ENCODE data around the gene TRIM66. TPM values are rescaled to one million over a fixed set of nuclear protein-coding genes. Genes with fewer than 3 reads are reported as not detected.

The TRIM66 gene
- total RNA-seq, 2 donors from 2014 or later: 12.5 to 27.7 TPM

- Mint-ChIP-seq H3K4me1 (ENCODE audit: low read depth in 2 of 2) (no peaks in the 10 kb centered on the region), H3K9me3 (no peaks in the 10 kb centered on the region), H3K27me3 (no peaks in the 10 kb centered on the region), H3K36me3 (no peaks in the 10 kb centered on the region), H3K4me3 (no peak overlapping the region), H3K27ac (no peak overlapping the region)
- ATAC-seq: peak in 1 of 2 donors; percentile 2
- DNase-seq (ENCODE audit: low spot score): no peak
These were observed 25.2 kb upstream of the TRIM66 start for GRCh38 chr11:8707541-8708191.

GRCh38 chr11:8706673-8707432, 24.4 kb upstream of the TRIM66 start:
- H3K9me3 Mint-ChIP-seq: no peaks in the 10 kb centered on the region
- no peak overlapping the region for H3K4me3 Mint-ChIP-seq
- no peaks in the 10 kb centered on the region for H3K4me1 Mint-ChIP-seq (ENCODE audit: low read depth in 2 of 2)
- DNase-seq (ENCODE audit: low spot score): no peak
- H3K27me3 Mint-ChIP-seq: no peaks in the 10 kb centered on the region
- H3K27ac Mint-ChIP-seq: no peak overlapping the region
- H3K36me3 Mint-ChIP-seq: no peaks in the 10 kb centered on the region
- ATAC-seq: no peak

GRCh38 chr11:8705146-8705545, 22.7 kb upstream of the TRIM66 start:
- DNase-seq (ENCODE audit: low spot score) (no peak), ATAC-seq (no peak)
- Mint-ChIP-seq H3K27me3 (no peaks in the 10 kb centered on the region), H3K9me3 (no peaks in the 10 kb centered on the region), H3K27ac (no peak overlapping the region), H3K36me3 (no peaks in the 10 kb centered on the region), H3K4me1 (ENCODE audit: low read depth in 2 of 2) (no peaks in the 10 kb centered on the region), H3K4me3 (no peak overlapping the region)

GRCh38 chr11:8704136-8704535, 21.7 kb upstream of the TRIM66 start:
- Mint-ChIP-seq H3K4me1 (ENCODE audit: low read depth in 2 of 2) (no peaks in the 10 kb centered on the region), H3K27ac (no peak overlapping the region), H3K27me3 (no peaks in the 10 kb centered on the region), H3K9me3 (no peaks in the 10 kb centered on the region), H3K4me3 (no peak overlapping the region), H3K36me3 (no peaks in the 10 kb centered on the region)
- no peak for ATAC-seq
- no peak for DNase-seq (ENCODE audit: low spot score)

GRCh38 chr11:8702598-8702915, 20.1 kb upstream of the TRIM66 start:
- Mint-ChIP-seq H3K4me1 (ENCODE audit: low read depth in 2 of 2) (no peaks in the 10 kb centered on the region), H3K27me3 (no peaks in the 10 kb centered on the region), H3K4me3 (no peak overlapping the region), H3K36me3 (no peaks in the 10 kb centered on the region), H3K27ac (no peak overlapping the region), H3K9me3 (no peaks in the 10 kb centered on the region)
- ATAC-seq (no peak), DNase-seq (ENCODE audit: low spot score) (no peak)

- Mint-ChIP-seq H3K4me3 (no peak overlapping the region), H3K36me3 (no peaks in the 10 kb centered on the region), H3K9me3 (no peaks in the 10 kb centered on the region), H3K27ac (no peak overlapping the region), H3K4me1 (ENCODE audit: low read depth in 2 of 2) (no peaks in the 10 kb centered on the region), H3K27me3 (no peaks in the 10 kb centered on the region)
- ATAC-seq (no peak), DNase-seq (ENCODE audit: low spot score) (no peak)
These were observed 19.6 kb upstream of the TRIM66 start for GRCh38 chr11:8701891-8702597.

- Mint-ChIP-seq H3K27me3 (no peaks in the 10 kb centered on the region), H3K9me3 (no peaks in the 10 kb centered on the region), H3K27ac (no peak overlapping the region), H3K36me3 (no peaks in the 10 kb centered on the region), H3K4me1 (ENCODE audit: low read depth in 2 of 2) (no peaks in the 10 kb centered on the region), H3K4me3 (no peak overlapping the region)
- DNase-seq (ENCODE audit: low spot score) (no peak), ATAC-seq (no peak)
These were observed 17.4 kb upstream of the TRIM66 start for GRCh38 chr11:8699903-8700302.

GRCh38 chr11:8698917-8699441, 16.5 kb upstream of the TRIM66 start:
- H3K9me3 Mint-ChIP-seq: no peaks in the 10 kb centered on the region
- no peak for ATAC-seq
- H3K4me1 Mint-ChIP-seq (ENCODE audit: low read depth in 2 of 2): no peaks in the 10 kb centered on the region
- no peak overlapping the region for H3K4me3 Mint-ChIP-seq
- no peak overlapping the region for H3K27ac Mint-ChIP-seq
- no peaks in the 10 kb centered on the region for H3K36me3 Mint-ChIP-seq
- no peaks in the 10 kb centered on the region for H3K27me3 Mint-ChIP-seq
- no peak for DNase-seq (ENCODE audit: low spot score)

- Mint-ChIP-seq H3K36me3 (no peaks in the 10 kb centered on the region), H3K4me1 (ENCODE audit: low read depth in 2 of 2) (no peaks in the 10 kb centered on the region), H3K27ac (no peak overlapping the region), H3K9me3 (no peaks in the 10 kb centered on the region), H3K4me3 (no peak overlapping the region), H3K27me3 (no peaks in the 10 kb centered on the region)
- ATAC-seq: peak in 1 of 2 donors; percentile 12
- no peak for DNase-seq (ENCODE audit: low spot score)
These were observed 15.9 kb upstream of the TRIM66 start for GRCh38 chr11:8698379-8698851.

- Mint-ChIP-seq H3K9me3 (no peaks in the 10 kb centered on the region), H3K4me1 (ENCODE audit: low read depth in 2 of 2) (no peaks in the 10 kb centered on the region), H3K36me3 (no peaks in the 10 kb centered on the region), H3K27me3 (no peaks in the 10 kb centered on the region), H3K27ac (no peak overlapping the region), H3K4me3 (no peak overlapping the region)
- ATAC-seq: no peak
- no peak for DNase-seq (ENCODE audit: low spot score)
These were observed 14.6 kb upstream of the TRIM66 start for GRCh38 chr11:8697054-8697453.

- Mint-ChIP-seq H3K9me3 (no peaks in the 10 kb centered on the region), H3K27ac (no peak overlapping the region), H3K4me3 (no peak overlapping the region)
These were observed 11.7 kb upstream of the TRIM66 start for GRCh38 chr11:8694137-8694536.

GRCh38 chr11:8693555-8693954, 11.1 kb upstream of the TRIM66 start:
- DNase-seq (ENCODE audit: low spot score) (no peak), ATAC-seq (no peak)
- Mint-ChIP-seq H3K4me1 (ENCODE audit: low read depth in 2 of 2) (peaks cover 14 to 17% of the 10 kb centered on the region in 2 donors), H3K4me3 (no peak overlapping the region), H3K27me3 (no peaks in the 10 kb centered on the region), H3K27ac (no peak overlapping the region), H3K9me3 (no peaks in the 10 kb centered on the region), H3K36me3 (peaks cover 7% of the 10 kb centered on the region)

More at GRCh38 chr11:8694137-8694536, 11.7 kb upstream of the TRIM66 start:
- DNase-seq (ENCODE audit: low spot score) (no peak), ATAC-seq (no peak)
- Mint-ChIP-seq H3K36me3 (peaks cover 4% of the 10 kb centered on the region), H3K4me1 (ENCODE audit: low read depth in 2 of 2) (peaks cover 10 to 11% of the 10 kb centered on the region in 2 donors), H3K27me3 (no peaks in the 10 kb centered on the region)

GRCh38 chr11:8693010-8693551, 10.6 kb upstream of the TRIM66 start:
- DNase-seq (ENCODE audit: low spot score) (no peak), ATAC-seq (no peak)
- no peaks in the 10 kb centered on the region for H3K9me3 Mint-ChIP-seq
- H3K27me3 Mint-ChIP-seq: no peaks in the 10 kb centered on the region
- H3K36me3 Mint-ChIP-seq: peaks cover 7% of the 10 kb centered on the region
- no peak overlapping the region for H3K27ac Mint-ChIP-seq
- H3K4me3 Mint-ChIP-seq: no peak overlapping the region
- H3K4me1 Mint-ChIP-seq (ENCODE audit: low read depth in 2 of 2): peaks cover 18 to 22% of the 10 kb centered on the region in 2 donors

- no peak overlapping the region for H3K4me3 Mint-ChIP-seq
These were observed 10.0 kb upstream of the TRIM66 start for GRCh38 chr11:8692417-8692816.

More at GRCh38 chr11:8692417-8692816, 10.0 kb upstream of the TRIM66 start:
- ATAC-seq (no peak), DNase-seq (ENCODE audit: low spot score) (no peak)
- Mint-ChIP-seq H3K27ac (no peak overlapping the region), H3K36me3 (peaks cover 7% of the 10 kb centered on the region), H3K4me1 (ENCODE audit: low read depth in 2 of 2) (peaks cover 22 to 28% of the 10 kb centered on the region in 2 donors), H3K27me3 (no peaks in the 10 kb centered on the region), H3K9me3 (no peaks in the 10 kb centered on the region)
